ENCODE data around the gene SOX2.

SOX2 gene

GRCh38 chr3:181730316-181730715 lies 18.6 kb downstream of the SOX2 start:
- TF ChIP-seq TCF4 (CRISPR knock-in tag; IDR thresholded peaks at IDR 0.05; ENCODE audit: borderline replicate concordance): no peak
- TF ChIP-seq POU6F1 (CRISPR knock-in tag; IDR thresholded peaks at IDR 0.05; ENCODE audit: borderline replicate concordance, low read depth): no peak
- TF ChIP-seq ZNF8 (CRISPR knock-in tag; IDR thresholded peaks at IDR 0.05): no peak
- no peak for TF ChIP-seq PPARA (CRISPR knock-in tag; IDR thresholded peaks at IDR 0.05; ENCODE audit: borderline replicate concordance)
- no peak for TF ChIP-seq ESRRG (CRISPR knock-in tag; IDR thresholded peaks at IDR 0.05)
- TF ChIP-seq ZC3H10 (CRISPR knock-in tag; IDR thresholded peaks at IDR 0.05): no peak

GRCh38 chr3:181730934-181731333 lies 19.2 kb downstream of the SOX2 start:
- no peak for TF ChIP-seq ZFP3 (CRISPR knock-in tag; IDR thresholded peaks at IDR 0.05)
- no peak for TF ChIP-seq RARB (CRISPR knock-in tag; IDR thresholded peaks at IDR 0.05)
- TF ChIP-seq TOX (CRISPR knock-in tag; IDR thresholded peaks at IDR 0.05; ENCODE audit: borderline replicate concordance): no peak
- no peak for TF ChIP-seq ESRRG (CRISPR knock-in tag; IDR thresholded peaks at IDR 0.05)
- TF ChIP-seq ZNF8 (CRISPR knock-in tag; IDR thresholded peaks at IDR 0.05): no peak
- TF ChIP-seq ARNTL (CRISPR knock-in tag; IDR thresholded peaks at IDR 0.05; ENCODE audit: borderline replicate concordance, low read depth): no peak
- no peak for TF ChIP-seq CREB5 (CRISPR knock-in tag; IDR thresholded peaks at IDR 0.05; ENCODE audit: low read depth)
- TF ChIP-seq BACH2 (CRISPR knock-in tag; IDR thresholded peaks at IDR 0.05; ENCODE audit: borderline replicate concordance): no peak
- TF ChIP-seq PATZ1 (CRISPR knock-in tag; IDR thresholded peaks at IDR 0.05; ENCODE audit: borderline replicate concordance): no peak
- TF ChIP-seq TCF4 (CRISPR knock-in tag; IDR thresholded peaks at IDR 0.05; ENCODE audit: borderline replicate concordance): no peak
- TF ChIP-seq OSR1 (CRISPR knock-in tag; IDR thresholded peaks at IDR 0.05): no peak
- no peak for TF ChIP-seq PPARA (CRISPR knock-in tag; IDR thresholded peaks at IDR 0.05; ENCODE audit: borderline replicate concordance)
- no peak for TF ChIP-seq POU6F1 (CRISPR knock-in tag; IDR thresholded peaks at IDR 0.05; ENCODE audit: borderline replicate concordance, low read depth)
- no peak for TF ChIP-seq ZNF565 (CRISPR knock-in tag; conservative IDR thresholded peaks at IDR 0.05; ENCODE audit: low read depth)
- TF ChIP-seq ZC3H10 (CRISPR knock-in tag; IDR thresholded peaks at IDR 0.05): no peak
- TF ChIP-seq SNAI2 (CRISPR knock-in tag; IDR thresholded peaks at IDR 0.05): no peak
- no peak for TF ChIP-seq GLIS3 (CRISPR knock-in tag; IDR thresholded peaks at IDR 0.05)
- no peak for TF ChIP-seq TSHZ2 (CRISPR knock-in tag; IDR thresholded peaks at IDR 0.05)
- no peak for TF ChIP-seq CSDC2 (CRISPR knock-in tag; IDR thresholded peaks at IDR 0.05)

More at GRCh38 chr3:181730316-181730715, 18.6 kb downstream of the SOX2 start:
- no peak for ATAC-seq

GRCh38 chr3:181735911-181736310 lies 24.2 kb downstream of the SOX2 start:
- ATAC-seq: no peak
- no peak for TF ChIP-seq RARB (CRISPR knock-in tag; IDR thresholded peaks at IDR 0.05)
- no peak for TF ChIP-seq TOX (CRISPR knock-in tag; IDR thresholded peaks at IDR 0.05; ENCODE audit: borderline replicate concordance)
- no peak for TF ChIP-seq CSDC2 (CRISPR knock-in tag; IDR thresholded peaks at IDR 0.05)
- no peak for TF ChIP-seq POU6F1 (CRISPR knock-in tag; IDR thresholded peaks at IDR 0.05; ENCODE audit: borderline replicate concordance, low read depth)
- TF ChIP-seq ZNF565 (CRISPR knock-in tag; conservative IDR thresholded peaks at IDR 0.05; ENCODE audit: low read depth): no peak
- no peak for TF ChIP-seq ZFP3 (CRISPR knock-in tag; IDR thresholded peaks at IDR 0.05)
- no peak for TF ChIP-seq CSRNP3 (CRISPR knock-in tag; IDR thresholded peaks at IDR 0.05)
- TF ChIP-seq ZFP30 (CRISPR knock-in tag; IDR thresholded peaks at IDR 0.05): no peak
- no peak for TF ChIP-seq SNAI2 (CRISPR knock-in tag; IDR thresholded peaks at IDR 0.05)
- TF ChIP-seq ISL1 (CRISPR knock-in tag; IDR thresholded peaks at IDR 0.05): no peak
- TF ChIP-seq OSR1 (CRISPR knock-in tag; IDR thresholded peaks at IDR 0.05): no peak

More at GRCh38 chr3:181730934-181731333, 19.2 kb downstream of the SOX2 start:
- no peak for ATAC-seq
